C4-2B (cell line): ENCODE results near the gene MT1G.
"Not testable (repeated sequence)": the region's sequence is repeated elsewhere in the genome, so short reads cannot be mapped to it uniquely, and the experiment has no call there.

Source experiments
- CTCF ChIP-seq: fragments of 450-650 bp; conservative IDR thresholded peaks from 2 replicates; pipeline ENCODE4 v1.5.1; 2017; ENCODE audit warnings: mild to moderate bottlenecking
- ZFX ChIP-seq: fragments of 450-650 bp; IDR thresholded peaks from 2 replicates; pipeline ENCODE4 v1.6.1; 2017

GRCh38 chr16:56621665-56622445 is 46.0 kb downstream of the MT1G start:
- not testable (repeated sequence) for TF ChIP-seq CTCF, ZFX
